ENCODE data around the gene MYH11.

Gene MYH11

DNA sequence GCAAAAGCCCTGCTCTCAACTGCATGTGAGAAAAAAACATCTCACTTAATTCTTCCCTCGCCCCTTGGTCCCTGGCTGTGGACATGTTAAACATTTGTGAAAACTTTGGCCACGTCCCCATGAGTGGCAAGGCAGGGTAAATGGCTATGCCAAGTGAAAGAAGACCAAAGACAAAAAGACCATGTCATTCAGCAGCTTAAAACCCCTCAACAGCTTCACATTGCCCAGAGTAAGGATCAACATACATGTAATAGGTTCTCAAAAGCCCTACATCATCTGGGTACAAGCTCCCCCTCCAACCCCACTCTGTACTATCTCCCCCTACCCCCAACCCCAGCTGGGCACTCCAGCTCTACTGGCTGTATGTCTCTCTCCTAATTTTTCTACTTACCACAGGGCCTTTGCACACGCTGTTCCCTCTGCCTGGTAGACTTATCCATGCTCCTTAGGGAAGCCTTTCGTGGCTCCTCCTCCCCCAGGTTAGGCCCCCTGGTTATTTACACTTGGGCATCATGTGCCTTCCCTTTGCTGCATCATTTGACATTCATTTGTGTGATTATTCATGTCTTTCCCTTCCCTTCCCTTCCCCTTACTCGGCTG is 131.1 kb downstream of the MYH11 start:
- Mint-ChIP-seq H3K9me3 (no peaks in the 10 kb centered on the region), H3K4me1 (no peaks in the 10 kb centered on the region), H3K4me3 (no peak overlapping the region), H3K27me3 (no peaks in the 10 kb centered on the region), H3K27ac (peak overlapping the region in 1 of 2 donors; percentile 77)
- DNase-seq (no peak), ATAC-seq (no peak)

DNA sequence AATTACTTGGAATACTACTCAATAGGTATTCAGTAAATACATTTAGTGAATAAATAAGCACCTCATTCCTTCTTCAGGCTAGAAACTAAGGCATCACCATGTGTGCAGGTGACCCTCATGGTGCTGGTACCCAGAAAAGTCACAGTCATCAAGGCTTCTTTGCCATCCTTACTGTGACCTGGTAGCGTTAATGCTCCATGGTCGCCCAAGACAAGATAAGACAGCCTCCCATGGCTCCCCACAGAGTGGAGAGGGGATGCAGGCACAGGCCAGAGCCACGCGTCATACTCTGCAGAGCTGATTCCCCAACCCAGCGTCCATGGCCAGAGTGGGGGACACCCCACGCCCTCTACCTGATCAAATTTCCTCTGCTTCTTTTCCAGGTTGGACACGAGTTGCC is 133.0 kb downstream of the MYH11 start:
- ATAC-seq = no peak
- H3K9me3 Mint-ChIP-seq = no peaks in the 10 kb centered on the region
- DNase-seq = no peak
- H3K4me3 Mint-ChIP-seq = no peak overlapping the region
- H3K4me1 Mint-ChIP-seq = no peaks in the 10 kb centered on the region
- no peaks in the 10 kb centered on the region for H3K27me3 Mint-ChIP-seq
- peak overlapping the region in 1 of 2 donors; percentile 42 for H3K27ac Mint-ChIP-seq

DNA sequence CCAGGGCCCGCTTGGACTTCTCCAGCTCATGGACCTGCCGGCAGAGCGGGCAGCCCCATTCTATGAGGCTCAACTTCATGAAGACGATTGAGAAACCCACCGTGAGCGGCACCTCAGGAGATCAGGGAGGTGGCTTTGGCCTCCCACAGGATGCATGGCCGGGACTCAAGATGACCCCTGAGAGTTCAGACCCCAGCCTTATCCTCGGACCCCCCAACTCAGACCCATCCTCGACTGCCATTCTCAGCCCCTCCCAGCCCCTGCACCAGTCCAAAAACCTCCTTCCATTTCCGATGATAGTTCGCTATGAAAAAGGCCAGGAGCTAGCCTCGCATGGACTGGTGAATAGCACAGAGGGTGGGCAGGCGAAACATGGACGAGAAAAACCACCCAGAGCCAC is 135.8 kb downstream of the MYH11 start:
- H3K9me3 Mint-ChIP-seq = no peaks in the 10 kb centered on the region
- DNase-seq (no peak), ATAC-seq (no peak)
- peak overlapping the region in 1 of 2 donors; percentile 85 for H3K27ac Mint-ChIP-seq
- H3K27me3 Mint-ChIP-seq = no peaks in the 10 kb centered on the region
- H3K4me3 Mint-ChIP-seq = no peak overlapping the region
- no peaks in the 10 kb centered on the region for H3K4me1 Mint-ChIP-seq

DNA sequence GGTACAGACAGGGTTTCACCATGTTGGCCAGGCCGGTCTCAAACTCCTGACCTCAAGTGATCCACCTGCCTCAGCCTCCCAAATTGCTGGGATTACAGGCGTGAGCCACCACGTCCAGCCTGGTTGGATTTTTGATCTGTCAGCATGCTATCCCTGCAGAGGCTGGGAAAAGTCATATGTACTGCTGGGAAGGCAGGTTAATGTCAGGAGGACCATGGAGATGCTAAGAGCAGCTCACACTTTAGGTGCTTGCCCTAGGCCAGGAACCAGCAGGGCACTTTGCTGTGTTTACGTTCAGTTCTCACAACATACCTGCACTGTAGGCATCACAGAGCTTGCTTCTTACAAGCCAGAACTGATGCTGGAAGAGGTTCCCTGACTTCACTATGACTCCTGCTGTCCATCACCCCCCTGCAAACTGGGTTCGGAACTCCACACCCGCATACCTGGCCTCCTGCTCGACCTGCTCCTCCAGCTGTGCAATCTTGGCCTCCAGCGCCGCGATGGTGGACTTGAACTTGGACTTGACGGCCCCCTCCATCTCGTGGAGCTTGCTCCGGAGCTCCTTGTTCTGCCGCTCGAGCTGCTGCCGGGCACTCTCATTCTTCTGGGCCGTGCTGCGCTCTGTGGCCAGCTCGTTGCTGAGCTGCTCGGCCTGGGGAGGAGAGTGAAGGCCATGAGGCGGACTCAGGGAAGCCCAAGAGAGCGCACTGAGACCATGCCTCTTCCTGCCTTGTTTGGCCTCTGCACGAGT is 140.0 kb downstream of the MYH11 start:
- ATAC-seq (no peak), DNase-seq (no peak)
- H3K27me3 Mint-ChIP-seq = no peaks in the 10 kb centered on the region
- H3K4me3 Mint-ChIP-seq = no peak overlapping the region
- no peaks in the 10 kb centered on the region for H3K9me3 Mint-ChIP-seq
- H3K27ac Mint-ChIP-seq = peak overlapping the region in 1 of 2 donors; percentile 54
- H3K4me1 Mint-ChIP-seq = peaks cover 17% of the 10 kb centered on the region

DNA sequence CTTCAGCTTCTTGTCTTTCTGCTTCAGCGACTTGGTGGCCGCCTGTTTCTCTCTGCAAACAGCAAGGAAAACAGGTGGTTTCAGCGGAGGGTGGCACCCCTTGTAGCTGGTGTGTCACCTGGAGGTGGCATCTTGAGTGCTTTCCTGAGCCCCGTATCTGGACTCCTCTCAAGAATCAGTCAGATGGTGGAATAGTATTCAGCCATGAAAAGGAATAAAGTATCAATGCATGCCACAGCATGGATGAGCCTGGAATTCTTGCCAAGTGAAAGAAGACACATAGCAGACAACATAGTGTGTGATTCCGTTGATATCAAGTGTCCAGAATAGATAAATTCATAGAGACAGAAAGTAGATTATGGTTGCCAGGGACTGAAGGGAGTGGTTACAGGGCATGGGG is 141.6 kb downstream of the MYH11 start:
- ATAC-seq = no peak
- no peak overlapping the region for H3K27ac Mint-ChIP-seq
- H3K9me3 Mint-ChIP-seq = no peaks in the 10 kb centered on the region
- H3K27me3 Mint-ChIP-seq = no peaks in the 10 kb centered on the region
- DNase-seq = no peak
- no peak overlapping the region for H3K4me3 Mint-ChIP-seq
- H3K4me1 Mint-ChIP-seq = peaks cover 20% of the 10 kb centered on the region

DNA sequence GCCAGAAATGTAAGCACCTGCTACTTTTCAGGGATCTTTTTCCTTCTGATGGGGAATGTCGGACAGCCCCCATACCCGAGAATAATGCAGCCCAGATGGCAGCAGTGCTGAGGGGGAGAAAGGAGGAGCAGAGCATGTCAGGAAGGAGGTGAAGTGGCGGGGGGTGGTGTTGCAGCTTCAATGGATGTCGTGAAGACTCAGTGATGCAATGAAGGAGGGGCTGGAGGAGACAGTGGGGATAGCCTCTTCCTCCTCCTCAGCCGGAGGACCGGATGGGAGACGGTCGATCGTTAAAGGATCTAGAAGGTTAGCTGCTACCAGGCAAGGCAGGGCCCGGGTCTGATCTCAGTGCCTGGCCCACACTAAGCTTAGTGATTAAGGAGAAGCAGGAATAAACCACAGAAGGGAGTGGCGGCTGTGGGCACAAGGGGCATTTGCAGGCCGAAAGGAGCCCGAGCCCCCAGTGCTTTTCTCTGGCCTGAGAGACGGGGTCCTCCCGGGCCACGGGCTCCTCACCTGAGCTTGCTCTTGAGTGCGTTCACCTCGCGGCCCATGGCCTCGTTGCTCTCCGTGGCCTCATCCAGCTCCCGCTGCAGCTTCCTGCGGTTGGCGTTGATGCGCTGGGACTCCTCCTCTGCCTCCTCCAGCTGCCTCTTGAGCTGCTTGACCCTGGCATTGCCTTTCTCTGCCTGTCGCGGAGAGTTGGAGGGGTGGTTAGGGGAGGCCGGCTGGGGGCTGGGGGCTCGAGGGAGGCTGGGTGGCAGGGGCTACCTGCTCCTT is 142.2 kb downstream of the MYH11 start:
- Mint-ChIP-seq H3K9me3 (no peaks in the 10 kb centered on the region), H3K27me3 (no peaks in the 10 kb centered on the region), H3K27ac (peak overlapping the region; percentile 82 to 92), H3K4me3 (no peak overlapping the region), H3K4me1 (peaks cover 20% of the 10 kb centered on the region)
- DNase-seq = no peak
- ATAC-seq = no peak

DNA sequence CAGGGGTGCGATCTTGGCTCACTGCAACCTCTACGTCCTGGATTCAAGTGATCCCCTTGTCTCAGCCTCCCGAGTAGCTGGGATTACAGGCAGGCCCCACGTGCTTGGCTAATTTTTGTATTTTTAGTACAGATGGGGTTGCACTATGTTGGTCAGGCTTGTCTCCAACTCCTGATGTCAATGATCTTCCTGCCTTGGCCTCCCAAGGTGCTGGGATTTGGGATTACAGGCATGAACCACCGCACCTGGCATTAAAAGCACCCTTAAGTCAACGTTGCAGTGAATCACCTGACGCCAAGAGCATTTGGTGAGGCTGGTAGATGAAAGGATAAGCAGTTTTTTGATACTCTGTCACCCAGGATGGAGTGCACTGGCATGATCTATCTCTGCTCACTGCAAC is 147.8 kb downstream of the MYH11 start:
- no peak for ATAC-seq
- H3K27ac Mint-ChIP-seq = no peak overlapping the region

DNA sequence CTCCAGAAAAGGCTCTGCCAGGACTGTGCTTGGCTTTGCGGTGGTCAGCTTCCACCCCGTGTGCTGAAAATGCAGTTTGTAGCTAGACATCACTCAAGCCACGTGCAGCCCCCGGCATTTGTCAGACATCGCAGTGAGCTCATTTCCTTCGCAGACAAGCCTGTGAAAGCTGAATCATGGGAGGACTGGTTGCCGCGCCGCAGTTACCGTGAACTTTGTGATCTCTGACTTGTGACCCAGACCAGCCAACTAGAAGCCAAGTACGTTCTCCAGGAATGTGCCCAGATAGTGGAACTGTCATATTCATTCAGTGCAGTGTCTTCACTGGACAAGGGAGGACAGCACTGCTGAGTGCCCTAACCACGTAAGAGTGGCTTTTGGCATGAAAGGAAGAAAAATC is 148.7 kb downstream of the MYH11 start:
- no peaks in the 10 kb centered on the region for H3K27me3 Mint-ChIP-seq
- H3K9me3 Mint-ChIP-seq = no peaks in the 10 kb centered on the region
- no peak overlapping the region for H3K4me3 Mint-ChIP-seq
- peaks cover 28% of the 10 kb centered on the region for H3K4me1 Mint-ChIP-seq
- ATAC-seq (no peak), DNase-seq (no peak)
- no peak overlapping the region for H3K27ac Mint-ChIP-seq

More for the DNA sequence above, 147.8 kb downstream of the MYH11 start:
- H3K27me3 Mint-ChIP-seq = no peaks in the 10 kb centered on the region
- no peak overlapping the region for H3K4me3 Mint-ChIP-seq
- peaks cover 23% of the 10 kb centered on the region for H3K4me1 Mint-ChIP-seq
- DNase-seq = no peak
- no peaks in the 10 kb centered on the region for H3K9me3 Mint-ChIP-seq

DNA sequence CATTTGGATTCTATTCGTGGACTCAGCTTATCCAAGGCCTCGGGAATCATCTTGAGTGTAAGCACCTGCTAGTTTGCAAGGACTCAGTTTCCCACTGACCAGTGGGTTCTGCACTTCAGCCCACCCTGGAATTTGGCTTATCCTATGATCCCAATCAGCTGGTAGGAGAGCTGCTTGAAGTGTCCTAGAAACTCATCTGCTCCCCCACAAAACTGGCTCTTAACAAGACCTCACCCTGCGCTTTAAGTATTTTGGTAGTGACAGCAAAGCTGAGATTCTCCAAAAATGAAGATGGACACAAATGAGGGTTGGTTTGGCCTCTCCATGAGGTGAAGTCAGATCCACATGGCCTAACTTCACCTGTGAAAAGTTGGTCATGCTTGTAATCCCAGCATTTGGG is 149.5 kb downstream of the MYH11 start:
- no peaks in the 10 kb centered on the region for H3K9me3 Mint-ChIP-seq
- DNase-seq (no peak), ATAC-seq (no peak)
- no peaks in the 10 kb centered on the region for H3K27me3 Mint-ChIP-seq
- peaks cover 31% of the 10 kb centered on the region for H3K4me1 Mint-ChIP-seq
- no peak overlapping the region for H3K27ac Mint-ChIP-seq
- no peak overlapping the region for H3K4me3 Mint-ChIP-seq

DNA sequence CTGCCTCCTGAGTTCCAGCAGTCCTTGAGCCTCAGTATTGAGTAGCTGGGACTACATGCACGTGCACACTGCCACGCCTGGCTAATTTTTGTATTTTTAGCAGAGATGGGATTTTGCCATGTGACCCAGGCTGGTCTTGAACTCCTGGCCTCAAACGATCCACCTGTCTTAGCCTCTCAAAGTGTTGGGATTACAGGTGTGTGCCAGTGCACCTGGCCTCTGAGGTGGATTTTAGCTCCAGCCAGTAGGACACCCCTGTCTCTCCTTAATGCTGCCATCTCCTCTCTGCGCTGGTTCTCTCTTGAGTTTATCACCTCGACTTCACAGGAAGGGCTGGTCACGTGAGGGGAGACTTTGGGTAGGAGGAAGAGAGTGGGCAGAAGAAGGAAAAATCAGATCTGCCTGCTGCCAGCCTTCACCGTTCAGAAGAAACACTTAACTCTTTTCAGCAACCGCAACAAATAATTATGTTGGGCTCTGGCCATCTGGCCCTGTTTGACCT is 151.7 kb downstream of the MYH11 start:
- no peaks in the 10 kb centered on the region for H3K27me3 Mint-ChIP-seq
- H3K27ac Mint-ChIP-seq = no peak overlapping the region
- no peak for ATAC-seq
- no peak for DNase-seq
- peaks cover 23% of the 10 kb centered on the region for H3K4me1 Mint-ChIP-seq
- H3K9me3 Mint-ChIP-seq = no peaks in the 10 kb centered on the region
- no peak overlapping the region for H3K4me3 Mint-ChIP-seq

DNA sequence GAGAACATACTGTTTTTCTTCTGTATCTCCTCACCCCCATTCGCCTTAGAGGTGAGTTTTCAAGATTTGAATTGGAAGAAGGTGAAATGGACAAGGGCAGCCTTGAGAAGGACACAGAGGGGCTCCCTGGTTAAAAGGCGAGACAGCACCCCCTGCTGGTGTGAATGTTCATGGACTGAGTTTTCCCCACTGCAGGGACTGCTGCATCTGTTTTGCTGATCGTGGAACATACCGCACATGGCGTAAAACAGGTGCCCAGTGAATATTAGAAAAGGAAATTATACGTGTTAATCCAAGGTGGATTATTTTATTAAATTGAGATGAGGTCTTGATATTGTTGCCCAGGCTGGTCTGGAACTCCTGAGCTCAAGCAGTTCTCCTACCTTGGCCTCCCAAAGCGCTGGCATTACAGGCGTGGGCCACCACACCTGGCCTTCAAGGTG is 152.3 kb downstream of the MYH11 start:
- Mint-ChIP-seq H3K9me3 (no peaks in the 10 kb centered on the region), H3K27me3 (no peaks in the 10 kb centered on the region), H3K27ac (peak overlapping the region in 1 of 2 donors; percentile 46), H3K4me3 (no peak overlapping the region), H3K4me1 (peaks cover 23% of the 10 kb centered on the region)
- DNase-seq (peak; percentile 61 to 65), ATAC-seq (peak; percentile 80)

DNA sequence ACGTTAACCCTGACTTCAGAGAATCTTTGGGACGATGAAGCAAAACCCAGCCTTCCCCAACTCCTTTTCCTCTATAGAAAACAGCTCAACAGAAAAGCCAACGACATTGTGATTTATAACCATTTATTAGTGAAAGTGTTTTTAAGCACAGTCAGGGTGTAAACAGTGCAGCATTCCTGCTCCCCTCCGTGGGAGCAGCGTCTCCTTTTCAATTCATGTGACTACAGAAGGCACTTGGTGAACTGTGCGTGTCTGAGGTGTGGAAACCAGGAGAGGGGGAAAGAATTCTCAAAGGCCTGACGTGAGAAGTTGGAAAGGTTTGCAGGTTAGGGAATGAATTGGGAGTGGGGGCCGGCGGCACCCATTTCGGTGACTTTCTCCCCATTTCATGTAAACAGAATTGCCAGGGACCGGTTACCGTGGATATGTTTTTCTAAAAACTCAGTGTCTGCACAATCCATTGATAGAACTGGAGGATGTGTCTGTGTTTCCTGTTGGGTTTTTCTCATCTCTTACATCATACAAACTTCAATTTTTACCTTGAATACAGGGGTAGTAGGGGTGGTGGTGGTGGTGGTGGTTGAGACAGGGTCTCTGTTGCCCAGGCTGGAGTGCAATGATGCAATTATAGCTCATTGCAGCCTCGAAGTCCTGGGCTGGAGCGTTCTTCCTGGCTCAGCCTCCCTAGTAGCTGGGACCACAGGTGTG is 153.6 kb downstream of the MYH11 start:
- no peaks in the 10 kb centered on the region for H3K27me3 Mint-ChIP-seq
- no peaks in the 10 kb centered on the region for H3K9me3 Mint-ChIP-seq
- peak overlapping the region; percentile 47 to 79 for H3K27ac Mint-ChIP-seq
- peak; percentile 58 for ATAC-seq
- peaks cover 23% of the 10 kb centered on the region for H3K4me1 Mint-ChIP-seq
- H3K4me3 Mint-ChIP-seq = no peak overlapping the region
- DNase-seq = no peak

DNA sequence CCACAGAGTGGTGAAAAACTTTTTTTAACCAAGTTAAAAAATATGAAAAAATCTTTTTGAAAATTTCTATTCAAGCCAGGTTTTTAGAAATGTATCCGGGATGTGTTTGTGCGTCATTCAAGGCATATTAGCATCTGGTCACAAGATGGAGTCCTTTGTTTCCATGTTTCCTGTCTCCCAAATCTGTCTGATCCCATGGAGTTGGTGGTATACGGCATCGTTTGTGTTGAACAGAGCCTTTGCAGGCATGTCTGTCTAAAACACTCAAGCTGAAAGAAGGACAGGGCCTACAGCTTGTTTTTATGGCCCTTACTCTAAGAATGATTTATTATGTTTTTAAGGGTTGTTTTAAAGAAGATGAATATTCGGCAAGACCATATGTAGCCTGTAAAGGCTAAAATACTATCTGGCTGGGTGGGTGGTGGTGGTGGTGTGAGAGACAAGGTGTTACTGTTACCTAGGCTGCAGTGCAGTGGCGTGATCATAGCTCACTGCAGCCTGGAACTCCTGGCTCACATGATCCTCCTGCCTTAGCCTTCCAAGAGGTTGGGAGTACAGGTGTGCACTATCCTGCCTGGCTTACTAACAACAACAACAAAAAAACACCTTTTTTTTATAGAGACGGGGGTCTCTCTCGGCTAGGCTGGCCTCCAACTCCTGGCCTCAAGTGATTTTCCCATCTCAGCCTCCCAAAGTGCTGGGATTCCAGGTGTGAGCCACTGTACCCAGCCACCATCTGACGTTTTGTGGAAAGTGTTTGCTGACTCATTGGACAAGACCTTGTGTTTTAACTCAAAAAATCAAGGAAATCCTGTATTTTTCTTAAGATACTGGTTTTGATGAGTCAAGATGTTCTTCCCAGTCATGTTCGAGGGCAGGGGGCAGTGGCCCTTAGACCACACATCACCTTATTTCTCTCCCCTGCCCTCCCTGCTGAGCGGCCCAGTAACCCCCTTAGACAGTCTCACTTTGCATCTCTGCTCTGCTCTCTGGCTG is 154.6 kb downstream of the MYH11 start:
- H3K4me1 Mint-ChIP-seq = peaks cover 23% of the 10 kb centered on the region
- no peaks in the 10 kb centered on the region for H3K27me3 Mint-ChIP-seq
- peak; percentile 44 for ATAC-seq
- no peak for DNase-seq
- H3K9me3 Mint-ChIP-seq = no peaks in the 10 kb centered on the region
- no peak overlapping the region for H3K4me3 Mint-ChIP-seq
- peak overlapping the region; percentile 47 to 88 for H3K27ac Mint-ChIP-seq

DNA sequence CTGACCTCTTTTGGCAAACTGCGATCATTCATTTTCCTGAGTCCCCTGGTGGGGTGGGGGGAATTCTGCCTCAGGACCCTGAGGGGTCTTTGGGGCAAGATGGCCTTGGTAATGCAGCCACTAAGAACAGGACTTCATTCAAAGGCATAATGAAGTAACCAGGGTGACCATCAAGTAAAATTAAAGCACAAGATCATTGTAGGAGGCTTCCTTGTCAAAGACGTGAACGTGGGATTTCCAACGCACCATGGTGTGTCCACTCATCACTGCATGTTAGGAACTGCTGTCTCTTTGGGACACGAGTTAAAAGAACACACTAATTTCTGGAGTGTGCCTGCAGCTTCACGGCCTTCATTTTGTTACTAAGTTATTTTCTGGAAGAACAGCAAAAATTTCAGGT is 155.5 kb downstream of the MYH11 start:
- no peaks in the 10 kb centered on the region for H3K9me3 Mint-ChIP-seq
- H3K4me1 Mint-ChIP-seq = peaks cover 23% of the 10 kb centered on the region
- DNase-seq = no peak
- H3K27me3 Mint-ChIP-seq = no peaks in the 10 kb centered on the region
- no peak overlapping the region for H3K27ac Mint-ChIP-seq
- no peak overlapping the region for H3K4me3 Mint-ChIP-seq
- no peak for ATAC-seq

Measured in stimulated activated naive CD8-positive, alpha-beta T cell treated with anti-CD3 and anti-CD28 coated beads, Interleukin-15, amount 100 ng/mL, for 72 hours (primary cell).